ENCODE measurements around the gene BRD4. TPM values are rescaled to one million over a fixed set of nuclear protein-coding genes. Genes with fewer than 3 reads are reported as not detected.

BRD4 gene
- total and polyA plus RNA-seq, 2 donors (not counting 3 experiments of a cell fraction or from before 2014, with no cell fraction given), result 14.9 to 125 TPM

DNA sequence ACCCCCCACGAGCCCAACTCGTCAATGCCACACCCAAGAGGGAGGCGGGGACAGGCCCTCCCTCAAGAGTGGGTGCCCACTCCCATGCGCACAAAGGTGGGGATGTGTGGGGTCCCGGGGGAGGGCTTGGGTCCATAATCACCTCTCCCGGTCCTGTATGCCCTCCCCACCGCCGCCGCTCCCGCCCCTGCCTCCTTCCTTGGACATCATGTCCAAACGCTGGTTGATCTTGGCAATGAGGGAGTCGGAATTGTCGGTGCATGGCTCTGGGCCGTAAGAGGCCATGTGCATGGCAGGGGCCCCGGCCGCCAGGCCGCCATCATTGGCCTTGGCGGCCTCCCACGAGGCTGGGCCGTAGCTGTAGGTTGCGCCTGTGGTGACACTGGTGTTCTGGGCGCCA lies 41.3 kb upstream of the BRD4 start:
- Histone ChIP-seq H3K9ac (replicated peaks; ENCODE audit: extremely low read depth, insufficient read depth, low read length) (no peak overlapping the region), H3K27ac (ENCODE audit: insufficient read depth, low read depth, low read length) (no peak overlapping the region), H2AFZ (ENCODE audit: low read depth, low read length) (no peak overlapping the region), H3K9me1 (replicated peaks; ENCODE audit: control insufficient read depth, extremely low read depth, insufficient read depth, low read length) (no peaks in the 10 kb centered on the region), H3K9me3 (replicated peaks; ENCODE audit: control insufficient read depth, insufficient read depth, low read length) (no peaks in the 10 kb centered on the region), H3K4me1 (ENCODE audit: control insufficient read depth, extremely low read depth, insufficient read depth, low read length) (peaks cover 17% of the 10 kb centered on the region), H4K20me1 (replicated peaks; ENCODE audit: control insufficient read depth, extremely low read depth, insufficient read depth, low read length) (no peaks in the 10 kb centered on the region), H3K79me2 (ENCODE audit: control insufficient read depth, insufficient read depth, low read length) (peaks cover 58% of the 10 kb centered on the region), H3K4me2 (ENCODE audit: insufficient read depth, low read length) (no peak overlapping the region), H3K27me3 (ENCODE audit: control insufficient read depth in 2 of 2, insufficient read depth in 2 of 2, low read length in 2 of 2) (no peaks in the 10 kb centered on the region), H3K36me3 (ENCODE audit: control insufficient read depth in 2 of 2, extremely low read depth in 1 of 2, insufficient read depth in 2 of 2, low read length in 2 of 2) (peaks cover 14 to 31% of the 10 kb centered on the region in 2 experiments), H3K4me3 (replicated peaks in 1 of 3; ENCODE audit: insufficient read depth in 1 of 3, low read depth in 1 of 3, low read length in 3 of 3) (no peak overlapping the region)
- ChIA-PET CTCF (no interaction called here), POLR2A (no interaction called here)
- FAIRE-seq (no peak), DNase-seq (ENCODE audit: low read depth, low spot score) (no peak)
- TF ChIP-seq, protein P1, sequence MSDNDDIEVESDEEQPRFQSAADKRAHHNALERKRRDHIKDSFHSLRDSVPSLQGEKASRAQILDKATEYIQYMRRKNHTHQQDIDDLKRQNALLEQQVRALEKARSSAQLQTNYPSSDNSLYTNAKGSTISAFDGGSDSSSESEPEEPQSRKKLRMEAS (IDR thresholded peaks at IDR 0.05; ENCODE audit: insufficient read depth, insufficient read length), result no peak
- TF ChIP-seq GATA2 (IDR thresholded peaks at IDR 0.05; ENCODE audit: insufficient read depth, insufficient read length, low read depth, low read length), result no peak
- TF ChIP-seq POLR2AphosphoS5 (IDR thresholded peaks at IDR 0.05; ENCODE audit: insufficient read depth, low read depth, low read length), result no peak
- TF ChIP-seq POLR2A (IDR thresholded peaks at IDR 0.05; ENCODE audit: low read depth, low read length), result no peak
- BruUV-seq (replicated peaks), result no TSS peak
- intact Hi-C loops (cut with micrococcal nuclease) (no loop called here), dilution Hi-C loops (cut with MboI; ENCODE audit: extremely low pct_ligation_motif_present, low sequenced_read_pairs) (no loop called here)

- ChIA-PET POLR2A (no interaction called here), CTCF (no interaction called here)
- Histone ChIP-seq H3K4me2 (ENCODE audit: insufficient read depth, low read length) (no peak overlapping the region), H4K20me1 (replicated peaks; ENCODE audit: control insufficient read depth, extremely low read depth, insufficient read depth, low read length) (no peaks in the 10 kb centered on the region), H3K36me3 (ENCODE audit: control insufficient read depth in 2 of 2, extremely low read depth in 1 of 2, insufficient read depth in 2 of 2, low read length in 2 of 2) (peaks cover 19 to 39% of the 10 kb centered on the region in 2 experiments), H2AFZ (ENCODE audit: low read depth, low read length) (no peak overlapping the region), H3K9me1 (replicated peaks; ENCODE audit: control insufficient read depth, extremely low read depth, insufficient read depth, low read length) (no peaks in the 10 kb centered on the region), H3K4me1 (ENCODE audit: control insufficient read depth, extremely low read depth, insufficient read depth, low read length) (peaks cover 14% of the 10 kb centered on the region), H3K27ac (ENCODE audit: insufficient read depth, low read depth, low read length) (no peak overlapping the region), H3K79me2 (ENCODE audit: control insufficient read depth, insufficient read depth, low read length) (peaks cover 50% of the 10 kb centered on the region), H3K9ac (replicated peaks; ENCODE audit: extremely low read depth, insufficient read depth, low read length) (no peak overlapping the region), H3K27me3 (ENCODE audit: control insufficient read depth in 2 of 2, insufficient read depth in 2 of 2, low read length in 2 of 2) (no peaks in the 10 kb centered on the region), H3K9me3 (replicated peaks; ENCODE audit: control insufficient read depth, insufficient read depth, low read length) (no peaks in the 10 kb centered on the region), H3K4me3 (replicated peaks in 1 of 3; ENCODE audit: insufficient read depth in 1 of 3, low read depth in 1 of 3, low read length in 3 of 3) (no peak overlapping the region)
- TF ChIP-seq, protein P1 (IDR thresholded peaks at IDR 0.05; ENCODE audit: insufficient read depth, insufficient read length), result no peak
- no peak for TF ChIP-seq GATA2 (IDR thresholded peaks at IDR 0.05; ENCODE audit: insufficient read depth, insufficient read length, low read depth, low read length)
- no peak for TF ChIP-seq FOS (IDR thresholded peaks at IDR 0.05; ENCODE audit: borderline replicate concordance, insufficient read depth, low read length)
- TF ChIP-seq JUN (IDR thresholded peaks at IDR 0.05; ENCODE audit: borderline replicate concordance, insufficient read depth, insufficient read length, low read depth), result no peak
- no peak for TF ChIP-seq MYC (IDR thresholded peaks at IDR 0.05; ENCODE audit: low read depth, low read length)
- dilution Hi-C loops (cut with MboI; ENCODE audit: extremely low pct_ligation_motif_present, low sequenced_read_pairs), result no loop called here
- no peak for DNase-seq (ENCODE audit: low read depth, low spot score)
- no TSS peak for BruUV-seq (replicated peaks)
- FAIRE-seq, result no peak
- intact Hi-C loops (cut with micrococcal nuclease), result no loop called here
Measured at GRCh38 chr19:15372891-15373301, 40.6 kb upstream of the BRD4 start.
